IMR-90 (cell line): Measurements from ENCODE around the gene USB1. TPM values are rescaled to one million over a fixed set of nuclear protein-coding genes. Genes with fewer than 3 reads are reported as not detected.

Source experiments
- ATAC-seq: fragments of 200-7000 bp; cut with Tn5 transposase; 2 replicates; pipeline ENCODE4 v1.9.1; 2020; ENCODE audit warnings: low read depth, mild to moderate bottlenecking, moderate library complexity
- BruUV-seq: library from RNA; stranded (reverse); fragments of 400-500 nt; replicated peaks from 2 replicates; lab custom pipeline; 2021; lab: Mats Ljungman, UMichigan
- CTCF ChIA-PET: fragments of 300-600 bp; formaldehyde crosslinking; extraction: SDS; loops from one replicate; lab custom pipeline; 2021; ENCODE audit warnings: antibody characterized with exemption; lab: Yijun Ruan, JAX
- POLR2A ChIA-PET: fragments of 300-600 bp; sonication (Branson Sonifier 250); formaldehyde crosslinking; loops from one replicate; lab custom pipeline; 2022; ENCODE audit warnings: antibody characterized with exemption; ENCODE audit not compliant: unreplicated experiment; lab: Charles Lee
- DNase-seq: peaks from one replicate; pipeline ENCODE4 v3.0.0; 2013
- H2AFZ ChIP-seq: replicated peaks from 2 replicates; pipeline ENCODE3; 2013; ENCODE audit warnings: low read length, mild to moderate bottlenecking; ENCODE audit not compliant: poor library complexity
- H2AK5ac ChIP-seq: 2 replicates; pipeline ENCODE4 v1.6.1; 2013; ENCODE audit warnings: low read depth, low read length, inconsistent platforms
- H2AK9ac ChIP-seq: replicated peaks from 2 replicates; pipeline ENCODE3; 2013; ENCODE audit warnings: mild to moderate bottlenecking, low read depth, low read length, moderate library complexity; ENCODE audit not compliant: poor library complexity
- H2BK120ac ChIP-seq: 2 replicates; pipeline ENCODE4 v1.6.1; 2013; ENCODE audit warnings: low read depth, low read length, inconsistent platforms
- H2BK15ac ChIP-seq: 3 replicates; pipeline ENCODE4 v1.6.1; 2013; ENCODE audit warnings: low read depth, low read length, inconsistent platforms
- H2BK20ac ChIP-seq: 2 replicates; pipeline ENCODE4 v1.6.1; 2013; ENCODE audit warnings: low read depth, mild to moderate bottlenecking, inconsistent platforms, low read length, moderate library complexity
- H2BK5ac ChIP-seq: 2 replicates; pipeline ENCODE4 v1.6.1; 2013; ENCODE audit warnings: mild to moderate bottlenecking, low read depth, low read length, inconsistent platforms; ENCODE audit not compliant: poor library complexity, severe bottlenecking
- H3K14ac ChIP-seq: replicated peaks from 2 replicates; pipeline ENCODE4 v1.6.1; 2013; ENCODE audit warnings: low read depth, low read length, inconsistent platforms
- H3K18ac ChIP-seq: 2 replicates; pipeline ENCODE4 v1.6.1; 2013; ENCODE audit warnings: low read depth, low read length, control low read depth
- H3K23ac ChIP-seq: 2 replicates; pipeline ENCODE4 v1.6.1; 2013; ENCODE audit warnings: low read depth, low read length, inconsistent platforms
- H3K27ac ChIP-seq: 2 replicates; pipeline ENCODE4 v1.5.1; 2013; ENCODE audit warnings: mild to moderate bottlenecking, control low read depth, low read length; ENCODE audit not compliant: insufficient read depth
- H3K27me3 ChIP-seq: 2 replicates; pipeline ENCODE4 v1.6.1; 2013; ENCODE audit warnings: low read length; ENCODE audit not compliant: control insufficient read depth, insufficient read depth
- H3K36me3 ChIP-seq: 2 replicates; pipeline ENCODE4 v1.6.1; 2013; ENCODE audit warnings: low read length, mixed read lengths; ENCODE audit not compliant: control insufficient read depth, insufficient read depth
- H3K4ac ChIP-seq: 2 replicates; pipeline ENCODE4 v1.6.1; 2013; ENCODE audit warnings: low read depth, low read length, inconsistent platforms
- H3K4me1 ChIP-seq: 2 replicates; pipeline ENCODE4 v1.6.1; 2013; ENCODE audit warnings: low read length, mixed read lengths; ENCODE audit not compliant: control insufficient read depth, insufficient read depth
- H3K4me2 ChIP-seq: 2 replicates; pipeline ENCODE4 v1.6.1; 2013; ENCODE audit warnings: low read depth, mild to moderate bottlenecking, control low read depth, low read length, moderate library complexity
- H3K4me3 ChIP-seq: 2 replicates; pipeline ENCODE4 v1.5.1; 2013; ENCODE audit warnings: low read depth, mild to moderate bottlenecking, control low read depth, low read length, moderate library complexity; ENCODE audit not compliant: insufficient read depth
- H3K56ac ChIP-seq: 2 replicates; pipeline ENCODE4 v1.6.1; 2013; ENCODE audit warnings: low read length, inconsistent platforms; ENCODE audit not compliant: insufficient read depth; ENCODE audit errors: extremely low read depth
- H3K79me1 ChIP-seq, 2 experiments: 2 replicates each; pipeline ENCODE4 v1.6.1; 2013; ENCODE audit warnings: low read length in 2 of 2, inconsistent platforms in 1 of 2, low read depth in 1 of 2
- H3K9ac ChIP-seq: 2 replicates; pipeline ENCODE4 v1.6.1; 2013; ENCODE audit warnings: low read depth, low read length, control low read depth
- H3K9me1 ChIP-seq: 2 replicates; pipeline ENCODE4 v1.6.1; 2013; ENCODE audit warnings: low read length, inconsistent platforms; ENCODE audit not compliant: insufficient read depth
- H3K9me3 ChIP-seq: 2 replicates; pipeline ENCODE4 v1.6.1; 2013; ENCODE audit warnings: low read length; ENCODE audit not compliant: control insufficient read depth, insufficient read depth
- H4K20me1 ChIP-seq: 2 replicates; pipeline ENCODE4 v1.6.1; 2013; ENCODE audit warnings: low read length, inconsistent platforms; ENCODE audit not compliant: insufficient read depth
- H4K5ac ChIP-seq: 2 replicates; pipeline ENCODE4 v1.6.1; 2013; ENCODE audit warnings: mild to moderate bottlenecking, low read depth, low read length, control low read depth
- H4K8ac ChIP-seq, 2 experiments: 2 replicates each; pipeline ENCODE4 v1.6.1; 2013; ENCODE audit warnings: low read depth in 2 of 2, low read length in 2 of 2, control low read depth in 1 of 2, inconsistent platforms in 1 of 2
- H4K91ac ChIP-seq: 2 replicates; pipeline ENCODE4 v1.6.1; 2013; ENCODE audit warnings: low read depth, low read length, inconsistent platforms; ENCODE audit not compliant: insufficient read depth
- SMC3 ChIP-seq: fragments of 150-350 bp; IDR thresholded peaks from 2 replicates; pipeline ENCODE4 v1.6.1; 2016; ENCODE audit warnings: low read depth, mild to moderate bottlenecking, antibody characterized with exemption, low read length, moderate library complexity
- WGBS, 2 experiments: methylation state at CpG; one replicate each; pipeline versions ENCODE4 v1.1.5 to v1.1.7; 2013; ENCODE audit warnings: missing lambda C conversion rate in 2 of 2; ENCODE audit not compliant: insufficient read length in 1 of 2; ENCODE audit errors: extremely low coverage in 2 of 2; 5-methylcytosine and 5-hydroxymethylcytosine counted together
- dilution Hi-C: fragments of 300-500 bp; cut with HindIII; formaldehyde crosslinking; loops from one replicate; pipeline ENCODE4 v1.14.3; 2018; ENCODE audit warnings: low sequenced_read_pairs; ENCODE audit not compliant: unreplicated experiment
- in situ Hi-C: fragments of 300-500 bp; cut with MboI; formaldehyde crosslinking; loops from 3 replicates; pipeline ENCODE4 v1.14.3; 2019; ENCODE audit warnings: low sequenced_read_pairs, inconsistent platforms, mixed read lengths
- intact Hi-C: fragments of 100-400 bp; cut with micrococcal nuclease; formaldehyde crosslinking; loops from 2 replicates; pipeline ENCODE4 v1.10.0; 2022
- polyA plus RNA-seq, 3 experiments: library from polyadenylated mRNA; depleted of rRNA; stranded (reverse); fragments of >200 nt; gene quantifications; 2 replicates each; pipeline ENCODE4 v1.2.3, GENCODE V29; 2012; ENCODE audit warnings: low replicate concordance in 1 of 3
- total RNA-seq: library from RNA; depleted of rRNA; stranded (reverse); fragments of >200 nt; gene quantifications from 2 replicates; pipeline ENCODE4 v1.2.3, GENCODE V29; 2012

The USB1 gene
- total and polyA plus RNA-seq, 2 of the 4 experiments (the other 2 are of a cell fraction), result 45.9 to 94.9 TPM

DNA sequence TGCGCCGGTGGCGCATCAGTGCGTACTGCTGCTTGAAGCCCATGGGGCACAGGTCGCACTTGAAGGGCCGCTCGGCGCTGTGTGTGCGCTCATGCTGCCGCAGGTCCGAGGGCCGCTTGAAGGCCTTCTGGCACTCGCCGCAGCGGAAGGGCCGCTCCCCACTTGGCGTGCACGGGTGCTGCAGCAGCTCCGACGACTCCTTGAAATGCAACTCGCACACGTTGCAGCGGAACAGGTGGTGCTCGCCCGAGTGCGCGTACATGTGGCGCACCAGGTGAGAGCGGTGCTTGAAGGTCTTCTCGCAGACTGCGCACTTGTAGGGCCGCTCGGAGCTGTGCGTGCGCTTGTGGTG lies 4.1 kb upstream of the USB1 start:
- Histone ChIP-seq H3K36me3 (peaks cover 34% of the 10 kb centered on the region; the same call in 1 of the 2 replicates), H2AFZ (no peak overlapping the region), H3K9me3 (no peaks in the 10 kb centered on the region), H3K4ac (no peak overlapping the region), H3K27ac (no peak overlapping the region), H3K4me3 (no peak overlapping the region), H3K9me1 (peaks cover 11% of the 10 kb centered on the region; the same call in 1 of the 2 replicates), H4K91ac (no peak overlapping the region), H2BK5ac (no peak overlapping the region), H2BK20ac (no peak overlapping the region), H2AK5ac (no peak overlapping the region), H2BK15ac (no peak overlapping the region), H3K23ac (no peak overlapping the region), H3K27me3 (no peaks in the 10 kb centered on the region), H3K4me1 (peaks cover 12% of the 10 kb centered on the region), H3K4me2 (no peak overlapping the region), H3K79me1 (peaks cover 15 to 53% of the 10 kb centered on the region in 2 experiments), H4K8ac (no peak overlapping the region), H3K56ac (no peak overlapping the region), H3K9ac (no peak overlapping the region), H2BK120ac (no peak overlapping the region), H3K14ac (no peak overlapping the region), H4K5ac (no peak overlapping the region), H3K18ac (no peak overlapping the region), H2AK9ac (no peak overlapping the region), H4K20me1 (peaks cover 23% of the 10 kb centered on the region)
- ChIA-PET POLR2A (no interaction called here), CTCF (no interaction called here)
- no peak for ATAC-seq
- no peak for TF ChIP-seq SMC3
- in situ Hi-C loops, result no loop called here
- intact Hi-C loops, result no loop called here
- WGBS, 2 experiments, result 97% methylated on average over 34 of the region's 35 CpGs; no CpG with 5 or more reads in 1 of the 2 experiments
- no peak for DNase-seq
- BruUV-seq, result no TSS peak
- dilution Hi-C loops, result no loop called here
